GM23338 (cell line): Measurements from ENCODE around the gene SELENBP1. TPM values are rescaled to one million over a fixed set of nuclear protein-coding genes. Genes with fewer than 3 reads are reported as not detected.
A peak's percentile ranks its signal among the peaks of the same experiment; 100 is the strongest.

Experiments used
- ATAC-seq: fragments of 200-7000 bp; cut with Tn5 transposase; 3 replicates; pipeline ENCODE4 v1.9.1; 2020
- DNase-seq: peaks from one replicate; pipeline ENCODE4 v3.0.0-alpha.2; 2015; ENCODE audit warnings: low spot score
- H2AFZ ChIP-seq: fragments of 200-600 bp; sonication (generic); 2 replicates; pipeline ENCODE4 v1.8.0; 2016; ENCODE audit warnings: antibody characterized with exemption, mild to moderate bottlenecking, moderate library complexity
- H3F3A ChIP-seq: fragments of 200-600 bp; sonication (generic); replicated peaks from 2 replicates; pipeline ENCODE4 v1.8.0; 2017; ENCODE audit warnings: antibody characterized with exemption, mixed run types, low read depth
- H3K27ac ChIP-seq: fragments of 200-600 bp; sonication (generic); 2 replicates; pipeline ENCODE4 v1.6.1; 2016; ENCODE audit warnings: low read depth
- H3K27me3 ChIP-seq: fragments of 200-600 bp; sonication (generic); 2 replicates; pipeline ENCODE4 v1.8.0; 2016; ENCODE audit warnings: mild to moderate bottlenecking, mixed run types, moderate library complexity; ENCODE audit not compliant: insufficient read depth
- H3K36me3 ChIP-seq: fragments of 200-600 bp; sonication (generic); 2 replicates; pipeline ENCODE4 v1.8.0; 2016; ENCODE audit warnings: mild to moderate bottlenecking; ENCODE audit not compliant: insufficient read depth
- H3K4me1 ChIP-seq: fragments of 200-600 bp; sonication (generic); 2 replicates; pipeline ENCODE4 v1.8.0; 2016; ENCODE audit warnings: mild to moderate bottlenecking, moderate library complexity; ENCODE audit not compliant: insufficient read depth
- H3K4me2 ChIP-seq: fragments of 200-600 bp; sonication (generic); 2 replicates; pipeline ENCODE4 v1.7.1; 2017; ENCODE audit warnings: mixed run types
- H3K4me3 ChIP-seq: fragments of 200-600 bp; sonication (generic); 2 replicates; pipeline ENCODE4 v1.6.1; 2016; ENCODE audit warnings: mixed run types
- H3K79me2 ChIP-seq: fragments of 200-600 bp; sonication (generic); replicated peaks from 2 replicates; pipeline ENCODE4 v1.8.0; 2017; ENCODE audit warnings: mild to moderate bottlenecking; ENCODE audit not compliant: insufficient read depth
- H3K9me2 ChIP-seq: fragments of 200-600 bp; sonication (generic); 2 replicates; pipeline ENCODE4 v1.8.0; 2017; ENCODE audit not compliant: insufficient read depth
- H4K20me1 ChIP-seq: fragments of 200-600 bp; sonication (generic); replicated peaks from 2 replicates; pipeline ENCODE4 v1.8.0; 2017; ENCODE audit warnings: mild to moderate bottlenecking; ENCODE audit not compliant: insufficient read depth
- H3K27ac Mint-ChIP-seq: 2 replicates; pipeline ENCODE4 v1.8.0; 2020; ENCODE audit warnings: inconsistent platforms, mild to moderate bottlenecking, moderate library complexity, mixed read lengths
- H3K27me3 Mint-ChIP-seq: 3 replicates; pipeline ENCODE4 v1.8.0; 2022; ENCODE audit warnings: low read depth, mild to moderate bottlenecking, moderate library complexity, mixed read lengths, inconsistent platforms; ENCODE audit not compliant: insufficient read depth, poor library complexity
- H3K36me3 Mint-ChIP-seq: 3 replicates; pipeline ENCODE4 v1.8.0; 2021; ENCODE audit warnings: low read depth, mild to moderate bottlenecking, inconsistent platforms, moderate library complexity, mixed read lengths
- H3K4me1 Mint-ChIP-seq: 3 replicates; pipeline ENCODE4 v1.8.0; 2020; ENCODE audit warnings: mild to moderate bottlenecking, inconsistent platforms, mixed read lengths
- H3K4me3 Mint-ChIP-seq: 3 replicates; pipeline ENCODE4 v1.8.0; 2021; ENCODE audit warnings: moderate library complexity, mild to moderate bottlenecking, inconsistent platforms, mixed read lengths
- H3K9me3 Mint-ChIP-seq: 3 replicates; pipeline ENCODE4 v1.8.0; 2020; ENCODE audit warnings: moderate library complexity, mild to moderate bottlenecking, inconsistent platforms, mixed read lengths
- CTCF ChIP-seq, 2 experiments: fragments of 200-600 bp in 1 of 2; sonication (generic) in 1 of 2; conservative IDR thresholded peaks; 2 replicates each; pipeline versions ENCODE4 v1.5.1 to v1.6.1; 2016 to 2017; ENCODE audit warnings: antibody characterized with exemption in 2 of 2, low read depth in 2 of 2, mild to moderate bottlenecking in 2 of 2, moderate library complexity in 1 of 2
- EZH2phosphoT487 ChIP-seq: fragments of 200-600 bp; sonication (generic); IDR thresholded peaks from one replicate; pipeline ENCODE4 v1.8.1; 2018; ENCODE audit warnings: antibody characterized with exemption; ENCODE audit not compliant: unreplicated experiment
- JUNB ChIP-seq: IDR thresholded peaks from one replicate; pipeline ENCODE4 v1.6.1; 2016; ENCODE audit warnings: antibody characterized with exemption; ENCODE audit not compliant: unreplicated experiment
- NANOG ChIP-seq: IDR thresholded peaks from 2 replicates; pipeline ENCODE4 v1.6.1; 2016; ENCODE audit warnings: antibody characterized with exemption, borderline replicate concordance
- POLR2AphosphoS5 ChIP-seq: IDR thresholded peaks from 2 replicates; pipeline ENCODE4 v1.6.1; 2016; ENCODE audit warnings: antibody characterized with exemption, low read depth
- REST ChIP-seq: IDR thresholded peaks from one replicate; pipeline ENCODE4 v1.6.1; 2018; ENCODE audit warnings: antibody characterized with exemption; ENCODE audit not compliant: unreplicated experiment
- polyA plus RNA-seq: library from polyadenylated mRNA; unstranded; fragments of >200 nt; fragmentation: Nextera tagmentation; extraction: Ambion mirVana; gene quantifications from 2 replicates; pipeline ENCODE4 v1.2.1, GENCODE V29; 2016
- total RNA-seq: library from RNA; depleted of rRNA; stranded (reverse); fragments of >200 nt; shearing (Covaris generic); gene quantifications from 2 replicates; pipeline ENCODE4 v1.2.3, GENCODE V29; 2014

The SELENBP1 gene
- total and polyA plus RNA-seq, 2 experiments from 2014 or later: 10.7 to 13.4 TPM

GRCh38 chr1:151364996-151365395, 7.5 kb downstream of the SELENBP1 start:
- H3K4me2 ChIP-seq: no peak overlapping the region
- peaks cover 10% of the 10 kb centered on the region for H3K27me3 Mint-ChIP-seq
- no peaks in the 10 kb centered on the region for H3K9me2 ChIP-seq
- DNase-seq (peak; percentile 38), ATAC-seq (peak; percentile 43; the same call in 2 of the 3 replicates)
- peaks cover 36% of the 10 kb centered on the region for H3K9me3 Mint-ChIP-seq
- H3K36me3 Mint-ChIP-seq: peaks cover 46% of the 10 kb centered on the region
- H3K4me1 ChIP-seq: 0 out of 2 replicates have a peak, but pooled peaks cover under 1% of the 10 kb centered on the region
- H3K4me1 Mint-ChIP-seq: no peaks in the 10 kb centered on the region
- no peaks in the 10 kb centered on the region for H4K20me1 ChIP-seq
- H3K36me3 ChIP-seq: no peaks in the 10 kb centered on the region
- H3K27me3 ChIP-seq: no peaks in the 10 kb centered on the region
- no peak overlapping the region for H3K4me3 ChIP-seq
- H2AFZ ChIP-seq: no peak overlapping the region
- H3K79me2 ChIP-seq: no peaks in the 10 kb centered on the region
- H3K27ac ChIP-seq: no peak overlapping the region
- no peak overlapping the region for H3K4me3 Mint-ChIP-seq
- no peak overlapping the region for H3K27ac Mint-ChIP-seq
- TF ChIP-seq JUNB (no peak), CTCF (conservative IDR thresholded peaks at IDR 0.05; ENCODE audit: low read depth in 2 of 2) (peak; percentile 25 to 35; a peak in 2 of 4 replicates)
- no peaks in the 10 kb centered on the region for H3F3A ChIP-seq

GRCh38 chr1:151362308-151363155, 10.0 kb downstream of the SELENBP1 start:
- Histone ChIP-seq H3K27ac (no peak overlapping the region), H3K9me2 (no peaks in the 10 kb centered on the region), H4K20me1 (no peaks in the 10 kb centered on the region), H3K79me2 (no peaks in the 10 kb centered on the region), H3K36me3 (no peaks in the 10 kb centered on the region), H2AFZ (no peak overlapping the region), H3F3A (no peaks in the 10 kb centered on the region), H3K4me3 (no peak overlapping the region), H3K4me2 (no peak overlapping the region), H3K4me1 (no peaks in the 10 kb centered on the region), H3K27me3 (no peaks in the 10 kb centered on the region)
- ATAC-seq (no peak), DNase-seq (no peak)
- Mint-ChIP-seq H3K27ac (no peak overlapping the region), H3K9me3 (peaks cover 37% of the 10 kb centered on the region), H3K4me1 (no peaks in the 10 kb centered on the region), H3K4me3 (no peak overlapping the region), H3K36me3 (peaks cover 45% of the 10 kb centered on the region), H3K27me3 (peaks cover 6% of the 10 kb centered on the region)
- TF ChIP-seq EZH2phosphoT487 (no peak), NANOG (no peak), REST (no peak), POLR2AphosphoS5 (no peak)
